SU-DHL-6 (cell line): ENCODE measurements around the gene FRMD3.

Experiments used
- H2AFZ ChIP-seq: fragments of 200-600 bp; sonication (generic); 2 replicates; pipeline ENCODE4 v1.6.1; 2014; ENCODE audit warnings: low read depth, mild to moderate bottlenecking, moderate library complexity, mixed read lengths, antibody characterized with exemption, low read length; ENCODE audit not compliant: severe bottlenecking
- H3F3A ChIP-seq: fragments of 200-600 bp; shearing (Covaris generic); 2 replicates; pipeline ENCODE4 v1.6.0; 2016; ENCODE audit warnings: antibody characterized with exemption, mild to moderate bottlenecking; ENCODE audit not compliant: insufficient read depth
- H3K27ac ChIP-seq: fragments of 200-600 bp; sonication (generic); 2 replicates; pipeline ENCODE4 v1.5.1; 2016; ENCODE audit warnings: low read depth, mild to moderate bottlenecking, low read length, moderate library complexity, mixed read lengths
- H3K27me3 ChIP-seq: fragments of 200-600 bp; sonication (generic), shearing (Covaris generic); 2 replicates; pipeline ENCODE4 v1.6.0; 2014; ENCODE audit warnings: mild to moderate bottlenecking, low read length
- H3K36me3 ChIP-seq: fragments of 200-600 bp; sonication (generic); 2 replicates; pipeline ENCODE4 v1.6.1; 2014; ENCODE audit warnings: mild to moderate bottlenecking, low read length, mixed read lengths
- H3K4me2 ChIP-seq: fragments of 300-600, 200-600 bp; shearing (Covaris generic), sonication (generic); 2 replicates; pipeline ENCODE4 v1.6.0; 2014; ENCODE audit warnings: low read length, low read depth, mild to moderate bottlenecking; ENCODE audit not compliant: poor library complexity, severe bottlenecking
- H3K4me3 ChIP-seq: fragments of 200-600 bp; sonication (generic); 2 replicates; pipeline ENCODE4 v1.5.1; 2014; ENCODE audit warnings: antibody characterized with exemption, low read length, mild to moderate bottlenecking, mixed read lengths; ENCODE audit not compliant: insufficient read depth, poor library complexity, severe bottlenecking
- H3K79me2 ChIP-seq: fragments of 200-600 bp; sonication (generic); 2 replicates; pipeline ENCODE4 v1.6.1; 2014; ENCODE audit warnings: mild to moderate bottlenecking, low read length, moderate library complexity; ENCODE audit not compliant: insufficient read depth
- H3K9ac ChIP-seq: fragments of 200-600 bp; sonication (generic); 2 replicates; pipeline ENCODE4 v1.7.0; 2014; ENCODE audit warnings: mild to moderate bottlenecking, low read length
- H3K9me2 ChIP-seq: fragments of 200-600 bp; sonication (generic); replicated peaks from 2 replicates; pipeline ENCODE4 v1.6.1; 2014; ENCODE audit warnings: low read length; ENCODE audit not compliant: insufficient read depth
- H3K9me3 ChIP-seq: fragments of 200-600 bp; sonication (generic); 2 replicates; pipeline ENCODE4 v1.6.1; 2014; ENCODE audit warnings: low read length, mixed read lengths; ENCODE audit not compliant: insufficient read depth
- H4K20me1 ChIP-seq: fragments of 200-600 bp; sonication (generic); 2 replicates; pipeline ENCODE4 v1.6.1; 2014; ENCODE audit warnings: low read depth, mild to moderate bottlenecking, antibody characterized with exemption, low read length, moderate library complexity, mixed read lengths
- EZH2phosphoT487 ChIP-seq: fragments of 200-600 bp; sonication (generic), shearing (Covaris generic); conservative IDR thresholded peaks from 2 replicates; pipeline ENCODE4 v1.6.1; 2018; ENCODE audit warnings: mild to moderate bottlenecking, antibody characterized with exemption, low read length, moderate library complexity, mixed read lengths
- TF ChIP-seq, protein P1 (sequence below): fragments of 200-600 bp; sonication (generic); IDR thresholded peaks from one replicate; pipeline ENCODE4 v1.5.1; 2017; ENCODE audit warnings: antibody characterized with exemption, mild to moderate bottlenecking, low read length, moderate library complexity; ENCODE audit not compliant: insufficient read depth, poor library complexity, severe bottlenecking

FRMD3 gene

DNA sequence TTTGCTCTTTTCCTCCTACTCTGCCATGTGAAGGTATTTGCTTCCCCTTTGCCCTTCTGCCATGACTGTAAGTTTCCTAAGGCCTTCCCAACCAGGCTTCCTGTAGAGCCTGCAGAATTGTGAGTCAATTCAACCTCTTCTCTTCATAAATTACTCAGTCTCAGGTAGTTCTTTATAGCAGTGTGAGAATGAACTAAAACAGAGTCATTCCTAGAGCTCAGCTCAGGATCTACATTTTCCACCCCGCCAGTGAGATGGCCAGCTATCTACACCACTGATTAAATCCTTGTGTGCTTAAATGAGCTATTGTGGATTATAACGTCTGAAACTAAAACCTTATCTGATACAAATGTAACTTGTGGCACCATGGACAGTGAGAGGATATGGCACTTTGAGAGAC, 55.0 kb downstream of the FRMD3 start:
- no peak overlapping the region for H2AFZ ChIP-seq
- no peaks in the 10 kb centered on the region for H3K36me3 ChIP-seq
- no peak overlapping the region for H3K4me3 ChIP-seq
- no peaks in the 10 kb centered on the region for H4K20me1 ChIP-seq
- no peak overlapping the region for H3K27ac ChIP-seq
- no peaks in the 10 kb centered on the region for H3K9me2 ChIP-seq
- H3K79me2 ChIP-seq = no peaks in the 10 kb centered on the region
- no peaks in the 10 kb centered on the region for H3K9me3 ChIP-seq
- no peak for TF ChIP-seq EZH2phosphoT487
- TF ChIP-seq, protein P1, sequence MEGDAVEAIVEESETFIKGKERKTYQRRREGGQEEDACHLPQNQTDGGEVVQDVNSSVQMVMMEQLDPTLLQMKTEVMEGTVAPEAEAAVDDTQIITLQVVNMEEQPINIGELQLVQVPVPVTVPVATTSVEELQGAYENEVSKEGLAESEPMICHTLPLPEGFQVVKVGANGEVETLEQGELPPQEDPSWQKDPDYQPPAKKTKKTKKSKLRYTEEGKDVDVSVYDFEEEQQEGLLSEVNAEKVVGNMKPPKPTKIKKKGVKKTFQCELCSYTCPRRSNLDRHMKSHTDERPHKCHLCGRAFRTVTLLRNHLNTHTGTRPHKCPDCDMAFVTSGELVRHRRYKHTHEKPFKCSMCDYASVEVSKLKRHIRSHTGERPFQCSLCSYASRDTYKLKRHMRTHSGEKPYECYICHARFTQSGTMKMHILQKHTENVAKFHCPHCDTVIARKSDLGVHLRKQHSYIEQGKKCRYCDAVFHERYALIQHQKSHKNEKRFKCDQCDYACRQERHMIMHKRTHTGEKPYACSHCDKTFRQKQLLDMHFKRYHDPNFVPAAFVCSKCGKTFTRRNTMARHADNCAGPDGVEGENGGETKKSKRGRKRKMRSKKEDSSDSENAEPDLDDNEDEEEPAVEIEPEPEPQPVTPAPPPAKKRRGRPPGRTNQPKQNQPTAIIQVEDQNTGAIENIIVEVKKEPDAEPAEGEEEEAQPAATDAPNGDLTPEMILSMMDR = no peak
- no peak overlapping the region for H3K4me2 ChIP-seq
- H3K9ac ChIP-seq = no peak overlapping the region
- no peaks in the 10 kb centered on the region for H3F3A ChIP-seq
- H3K27me3 ChIP-seq = no peaks in the 10 kb centered on the region

DNA sequence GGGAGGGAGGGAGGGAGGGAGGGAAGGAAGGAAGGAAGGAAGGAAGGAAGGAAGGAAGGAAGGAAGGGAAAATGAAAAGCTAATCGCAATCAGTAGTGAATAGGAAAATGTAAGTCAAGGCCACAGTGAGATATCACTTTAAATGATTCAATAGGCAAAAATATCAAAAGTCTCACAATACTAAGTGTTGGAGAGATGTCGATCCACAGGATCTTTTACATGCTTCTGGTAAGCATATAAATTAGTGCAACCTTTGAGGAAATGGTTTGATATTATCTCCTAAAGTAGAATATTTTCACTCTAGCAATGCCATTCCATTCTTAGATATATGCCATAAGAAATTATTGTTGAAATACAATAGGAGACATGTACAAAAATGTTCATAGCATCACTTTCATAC, 58.4 kb downstream of the FRMD3 start:
- Histone ChIP-seq H3K79me2 (no peaks in the 10 kb centered on the region), H3K4me2 (no peak overlapping the region)
- TF ChIP-seq, protein P1 = no peak
- no peak for TF ChIP-seq EZH2phosphoT487

DNA sequence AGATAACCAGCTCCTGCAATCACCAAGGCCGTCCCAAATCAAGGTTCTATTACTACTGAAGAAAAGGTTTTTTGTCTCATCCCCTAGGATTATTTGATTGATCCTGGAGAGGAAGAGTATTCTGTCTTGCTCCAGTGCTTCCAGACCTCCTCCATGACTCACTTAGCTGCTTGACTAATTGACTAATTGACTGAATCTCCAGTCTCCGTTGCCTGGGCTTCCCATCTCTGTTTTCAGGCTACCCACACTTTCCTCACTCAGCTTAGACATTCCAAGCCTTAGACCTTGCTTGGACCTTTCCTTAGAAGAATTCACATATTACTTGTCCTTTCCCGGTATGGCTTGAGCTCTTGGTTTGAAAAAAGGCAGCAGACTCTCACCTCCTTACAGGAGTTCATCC, 60.6 kb downstream of the FRMD3 start:
- TF ChIP-seq, protein P1 = no peak
- no peak for TF ChIP-seq EZH2phosphoT487
- Histone ChIP-seq H3K27ac (no peak overlapping the region), H3K36me3 (no peaks in the 10 kb centered on the region), H3K9me3 (no peaks in the 10 kb centered on the region), H2AFZ (no peak overlapping the region), H3K4me2 (no peak overlapping the region), H3K4me3 (no peak overlapping the region), H3K27me3 (no peaks in the 10 kb centered on the region), H3K79me2 (no peaks in the 10 kb centered on the region), H4K20me1 (no peaks in the 10 kb centered on the region), H3F3A (no peaks in the 10 kb centered on the region), H3K9me2 (no peaks in the 10 kb centered on the region), H3K9ac (no peak overlapping the region)

More for the DNA sequence above, 58.4 kb downstream of the FRMD3 start:
- no peaks in the 10 kb centered on the region for H3K9me3 ChIP-seq
- no peaks in the 10 kb centered on the region for H3K36me3 ChIP-seq
- no peak overlapping the region for H3K9ac ChIP-seq
- H3F3A ChIP-seq = no peaks in the 10 kb centered on the region
- no peak overlapping the region for H2AFZ ChIP-seq
- no peaks in the 10 kb centered on the region for H3K9me2 ChIP-seq
- no peak overlapping the region for H3K27ac ChIP-seq
- H3K27me3 ChIP-seq = no peaks in the 10 kb centered on the region
- no peak overlapping the region for H3K4me3 ChIP-seq
- no peaks in the 10 kb centered on the region for H4K20me1 ChIP-seq
